Mucosa of descending colon (tissue), 3 donors: ENCODE results near the gene GMDS. TPM values are rescaled to one million over a fixed set of nuclear protein-coding genes. Genes with fewer than 3 reads are reported as not detected.

Source experiments
- ATAC-seq: fragments of 200-7000 bp; cut with Tn5 transposase; one replicate; pipeline ENCODE4 v1.9.1; 2020; ENCODE audit warnings: mild to moderate bottlenecking, moderate library complexity
- DNase-seq, 3 donors: peaks; one replicate each; pipeline ENCODE4 v3.0.0-alpha.2; 2020
- H3K36me3 ChIP-seq: fragments of 200-600 bp; one replicate; pipeline ENCODE4 v1.8.0; 2021; ENCODE audit warnings: low read depth, mild to moderate bottlenecking
- H3K4me1 ChIP-seq: fragments of 200-600 bp; one replicate; pipeline ENCODE4 v1.8.0; 2021; ENCODE audit warnings: low read depth, mild to moderate bottlenecking
- H3K4me3 ChIP-seq: fragments of 200-600 bp; one replicate; pipeline ENCODE4 v1.8.0; 2021; ENCODE audit warnings: mild to moderate bottlenecking
- H3K9me3 ChIP-seq: fragments of 200-600 bp; one replicate; pipeline ENCODE4 v1.8.0; 2021; ENCODE audit warnings: mild to moderate bottlenecking
- CTCF ChIP-seq: fragments of 200-600 bp; IDR thresholded peaks from one replicate; pipeline ENCODE4 v1.8.0; 2022; ENCODE audit warnings: antibody characterized with exemption, mild to moderate bottlenecking
- intact Hi-C, 2 donors: fragments of 100-400 bp; cut with DNase I in 1 of 2; cut with micrococcal nuclease in 1 of 2; formaldehyde crosslinking; loops; one replicate each; pipeline versions ENCODE4 v1.11.0 to v1.11.1; 2022; cut with DNase I, micrococcal nuclease
- total RNA-seq, 3 donors: library from RNA; stranded (reverse); fragmentation: NEBNext Ultra II Directional in 2 of 3; extraction: Animal tissue kit (Norgen Biotek cat#: 25700) in 2 of 3; gene quantifications; one replicate each; pipeline versions ENCODE4 v1.2.1 to v1.2.4, GENCODE V29; 2021 to 2023
- donor health status: DM: no; HTN: no; CAD: no; lungs with moderate emphysema.
- donor health status: DM: no; HTN: no; CAD: no.
- donor health status: DM: no; HTN: yes; CAD: no.

The GMDS gene
- total RNA-seq, 3 donors from 2014 or later: 68.0 to 228 (median 135) TPM

- Histone ChIP-seq H3K9me3 (peaks cover 3% of the 10 kb centered on the region), H3K4me3 (no peak overlapping the region), H3K36me3 (no peaks in the 10 kb centered on the region), H3K4me1 (no peaks in the 10 kb centered on the region)
- TF ChIP-seq CTCF: no peak
- ATAC-seq (no peak), DNase-seq (no peak)
- intact Hi-C loops: no loop called here
Measured at GRCh38 chr6:1825277-1825676, 420.1 kb downstream of the GMDS start.

GRCh38 chr6:1821513-1822183 is 423.8 kb downstream of the GMDS start:
- ATAC-seq (no peak), DNase-seq (no peak)
- no peaks in the 10 kb centered on the region for H3K9me3 ChIP-seq
- no peaks in the 10 kb centered on the region for H3K36me3 ChIP-seq
- TF ChIP-seq CTCF: no peak
- H3K4me3 ChIP-seq: no peak overlapping the region
- H3K4me1 ChIP-seq: peaks cover 11% of the 10 kb centered on the region
- intact Hi-C loops: no loop called here

- H3K4me1 ChIP-seq: peaks cover 12% of the 10 kb centered on the region
Measured at GRCh38 chr6:1821164-1821512, 424.3 kb downstream of the GMDS start.

DNA sequence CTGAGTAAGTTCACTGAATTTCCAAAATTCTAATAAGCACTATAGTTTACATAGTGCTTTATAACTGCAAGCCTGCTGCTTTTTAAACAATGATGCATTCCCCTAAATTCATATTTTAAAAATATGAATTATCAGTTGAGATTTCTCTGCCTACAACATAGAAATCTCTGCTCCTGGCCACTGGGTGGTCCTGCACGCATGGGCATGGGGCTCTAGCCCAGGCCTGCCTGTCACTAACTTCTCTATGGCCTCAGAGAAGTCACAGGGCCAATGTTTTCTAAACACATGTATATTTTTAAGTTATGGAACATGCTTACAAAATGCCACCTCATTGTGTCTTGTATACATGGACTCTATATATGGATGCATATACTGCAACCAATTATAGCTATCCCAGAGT is 424.7 kb downstream of the GMDS start:
- peaks cover 12% of the 10 kb centered on the region for H3K4me1 ChIP-seq
- no peaks in the 10 kb centered on the region for H3K9me3 ChIP-seq
- H3K4me3 ChIP-seq: no peak overlapping the region
- H3K36me3 ChIP-seq: no peaks in the 10 kb centered on the region
- intact Hi-C loops: no loop called here
- DNase-seq: no peak
- TF ChIP-seq CTCF: no peak
- no peak for ATAC-seq

More at GRCh38 chr6:1821164-1821512, 424.3 kb downstream of the GMDS start:
- H3K9me3 ChIP-seq: no peaks in the 10 kb centered on the region
- no peak for TF ChIP-seq CTCF
- DNase-seq (no peak), ATAC-seq (no peak)
- no peak overlapping the region for H3K4me3 ChIP-seq
- H3K36me3 ChIP-seq: no peaks in the 10 kb centered on the region
- intact Hi-C loops: no loop called here

GRCh38 chr6:1820165-1820564 is 425.2 kb downstream of the GMDS start:
- DNase-seq (no peak), ATAC-seq (no peak)
- intact Hi-C loops: no loop called here
- Histone ChIP-seq H3K4me1 (peaks cover 12% of the 10 kb centered on the region), H3K4me3 (no peak overlapping the region), H3K9me3 (no peaks in the 10 kb centered on the region), H3K36me3 (no peaks in the 10 kb centered on the region)
- no peak for TF ChIP-seq CTCF

GRCh38 chr6:1819007-1819406 is 426.4 kb downstream of the GMDS start:
- intact Hi-C loops: no loop called here
- Histone ChIP-seq H3K9me3 (no peaks in the 10 kb centered on the region), H3K36me3 (no peaks in the 10 kb centered on the region), H3K4me1 (peaks cover 12% of the 10 kb centered on the region), H3K4me3 (no peak overlapping the region)
- DNase-seq: no peak
- TF ChIP-seq CTCF: no peak
- peak; percentile 47 for ATAC-seq
